ENCODE measurements around the gene AIG1.

Gene AIG1

GRCh38 chr6:143293523-143293922, 232.8 kb downstream of the AIG1 start:
- no peak for DNase-seq
- Histone ChIP-seq H3K36me3 (replicated peaks; ENCODE audit: insufficient read depth, low read length) (no peaks in the 10 kb centered on the region), H3K4me2 (ENCODE audit: low read depth, low read length) (no peak overlapping the region), H3K9ac (ENCODE audit: low read length) (no peak overlapping the region), H2AFZ (ENCODE audit: low read length) (no peak overlapping the region), H3K4me1 (ENCODE audit: low read length) (no peaks in the 10 kb centered on the region), H3K4me3 (ENCODE audit: low read length) (no peak overlapping the region), H3K9me2 (replicated peaks; ENCODE audit: insufficient read depth, low read length) (no peaks in the 10 kb centered on the region), H4K20me1 (ENCODE audit: insufficient read depth, low read length) (no peaks in the 10 kb centered on the region), H3K79me2 (ENCODE audit: low read length) (no peaks in the 10 kb centered on the region), H3F3A (ENCODE audit: insufficient read depth, low read length) (no peaks in the 10 kb centered on the region), H3K9me3 (replicated peaks; ENCODE audit: insufficient read depth, low read length) (no peaks in the 10 kb centered on the region), H3K27ac (ENCODE audit: low read length) (no peak overlapping the region), H3K27me3 (replicated peaks; ENCODE audit: insufficient read depth, low read length) (no peaks in the 10 kb centered on the region)
- TF ChIP-seq CTCF (IDR thresholded peaks at IDR 0.05; ENCODE audit: low read length) (no peak), EZH2 (optimal IDR thresholded peaks at IDR 0.05; ENCODE audit: low read depth, low read length) (no peak), EZH2phosphoT487 (IDR thresholded peaks at IDR 0.05; ENCODE audit: low read length) (no peak)

- H3K4me2 ChIP-seq (ENCODE audit: low read depth, low read length) = no peak overlapping the region
- TF ChIP-seq EZH2phosphoT487 (IDR thresholded peaks at IDR 0.05; ENCODE audit: low read length) (no peak), CTCF (IDR thresholded peaks at IDR 0.05; ENCODE audit: low read length) (no peak), EZH2 (optimal IDR thresholded peaks at IDR 0.05; ENCODE audit: low read depth, low read length) (no peak)
- no peak overlapping the region for H3K9ac ChIP-seq (ENCODE audit: low read length)
- H3K36me3 ChIP-seq (replicated peaks; ENCODE audit: insufficient read depth, low read length) = no peaks in the 10 kb centered on the region
- H3K9me2 ChIP-seq (replicated peaks; ENCODE audit: insufficient read depth, low read length) = no peaks in the 10 kb centered on the region
- H2AFZ ChIP-seq (ENCODE audit: low read length) = no peak overlapping the region
- H3F3A ChIP-seq (ENCODE audit: insufficient read depth, low read length) = no peaks in the 10 kb centered on the region
- H4K20me1 ChIP-seq (ENCODE audit: insufficient read depth, low read length) = no peaks in the 10 kb centered on the region
- no peaks in the 10 kb centered on the region for H3K4me1 ChIP-seq (ENCODE audit: low read length)
- H3K4me3 ChIP-seq (ENCODE audit: low read length) = no peak overlapping the region
- no peaks in the 10 kb centered on the region for H3K79me2 ChIP-seq (ENCODE audit: low read length)
- no peaks in the 10 kb centered on the region for H3K27me3 ChIP-seq (replicated peaks; ENCODE audit: insufficient read depth, low read length)
- H3K27ac ChIP-seq (ENCODE audit: low read length) = no peak overlapping the region
- DNase-seq = no peak
- H3K9me3 ChIP-seq (replicated peaks; ENCODE audit: insufficient read depth, low read length) = no peaks in the 10 kb centered on the region
Observed at GRCh38 chr6:143294265-143294860, 233.7 kb downstream of the AIG1 start.

- no peaks in the 10 kb centered on the region for H3K9me3 ChIP-seq (replicated peaks; ENCODE audit: insufficient read depth, low read length)
- H3K4me1 ChIP-seq (ENCODE audit: low read length) = no peaks in the 10 kb centered on the region
- DNase-seq = no peak
- no peak overlapping the region for H3K4me2 ChIP-seq (ENCODE audit: low read depth, low read length)
- no peaks in the 10 kb centered on the region for H4K20me1 ChIP-seq (ENCODE audit: insufficient read depth, low read length)
- no peaks in the 10 kb centered on the region for H3K9me2 ChIP-seq (replicated peaks; ENCODE audit: insufficient read depth, low read length)
- no peaks in the 10 kb centered on the region for H3K36me3 ChIP-seq (replicated peaks; ENCODE audit: insufficient read depth, low read length)
- H3K27me3 ChIP-seq (replicated peaks; ENCODE audit: insufficient read depth, low read length) = no peaks in the 10 kb centered on the region
- TF ChIP-seq CTCF (IDR thresholded peaks at IDR 0.05; ENCODE audit: low read length) = no peak
- no peak for TF ChIP-seq EZH2 (optimal IDR thresholded peaks at IDR 0.05; ENCODE audit: low read depth, low read length)
- no peak for TF ChIP-seq EZH2phosphoT487 (IDR thresholded peaks at IDR 0.05; ENCODE audit: low read length)
- no peaks in the 10 kb centered on the region for H3K79me2 ChIP-seq (ENCODE audit: low read length)
- no peaks in the 10 kb centered on the region for H3F3A ChIP-seq (ENCODE audit: insufficient read depth, low read length)
- no peak overlapping the region for H3K4me3 ChIP-seq (ENCODE audit: low read length)
- no peak overlapping the region for H3K9ac ChIP-seq (ENCODE audit: low read length)
- H2AFZ ChIP-seq (ENCODE audit: low read length) = no peak overlapping the region
- no peak overlapping the region for H3K27ac ChIP-seq (ENCODE audit: low read length)
Observed at GRCh38 chr6:143295932-143296331, 235.2 kb downstream of the AIG1 start.

Measured in MM.1S (cell line).